Measurements from ENCODE around the gene SERPINA1. TPM values are rescaled to one million over a fixed set of nuclear protein-coding genes. Genes with fewer than 3 reads are reported as not detected.

SERPINA1 gene
- total and polyA plus RNA-seq, 7 donors: 1.9 to 134 (median 26.6) TPM

DNA sequence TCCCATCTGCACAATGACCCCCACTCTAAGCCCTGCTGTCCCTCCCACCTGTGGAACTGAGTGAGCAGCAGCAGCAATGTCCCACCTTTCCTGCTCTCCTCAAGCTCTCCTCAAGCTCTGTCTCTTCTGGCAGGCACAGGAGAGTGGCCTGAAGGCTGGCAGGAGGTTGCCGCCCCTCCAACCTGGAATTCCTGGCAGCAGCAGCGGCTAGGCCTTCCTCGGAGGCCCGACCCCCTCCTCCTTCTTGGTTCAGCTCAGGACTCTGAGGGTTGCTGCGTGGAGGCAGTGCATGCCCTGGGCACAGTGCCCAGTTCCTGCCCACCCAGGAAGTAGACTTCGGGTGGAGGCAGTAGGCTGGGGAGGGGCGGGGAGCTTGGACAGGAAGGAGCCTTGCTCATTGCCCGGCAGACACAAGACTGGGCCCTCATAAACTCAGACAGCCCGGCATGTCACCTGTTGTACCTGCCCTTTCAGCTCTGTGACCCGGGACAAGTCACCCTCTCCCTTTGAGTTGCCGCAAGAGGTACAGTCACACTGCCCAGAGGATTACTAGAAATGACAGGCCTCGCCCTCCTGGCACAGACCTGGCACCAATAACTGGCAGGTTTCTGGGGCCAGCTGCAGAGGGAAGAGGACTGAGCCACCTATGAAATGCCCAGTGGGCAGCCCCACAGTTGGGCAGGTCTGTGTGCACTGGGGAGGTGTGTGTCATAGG is 2.1 kb upstream of the SERPINA1 start:
- intact Hi-C loops (cut with DNase I): no loop called here
- Histone ChIP-seq H3K4me1 (no peaks in the 10 kb centered on the region), H3K9me3 (no peaks in the 10 kb centered on the region), H3K36me3 (no peaks in the 10 kb centered on the region), H3K27ac (no peak overlapping the region), H3K4me3 (peak overlapping the region in 1 of 4 donors; percentile 9), H3K27me3 (peaks cover 0 to 4% (median 0%) of the 10 kb centered on the region in 3 donors)
- TF ChIP-seq CTCF (IDR thresholded peaks at IDR 0.05) (no peak), POLR2AphosphoS5 (IDR thresholded peaks at IDR 0.05) (no peak), EP300 (IDR thresholded peaks at IDR 0.05) (no peak), POLR2A (IDR thresholded peaks at IDR 0.05) (no peak)
- DNase-seq: peak; percentile 72
- 11 to 44% methylated on average over 12 of the region's 12 CpGs for WGBS, 2 donors

- TF ChIP-seq POLR2A (IDR thresholded peaks at IDR 0.05): no peak
- no peak for TF ChIP-seq EP300 (IDR thresholded peaks at IDR 0.05)
- TF ChIP-seq CTCF (IDR thresholded peaks at IDR 0.05): no peak
- TF ChIP-seq POLR2AphosphoS5 (IDR thresholded peaks at IDR 0.05): no peak
- H3K27me3 ChIP-seq: peaks cover 0 to 4% (median 0%) of the 10 kb centered on the region in 3 donors
- no peak overlapping the region for H3K27ac ChIP-seq
- intact Hi-C loops (cut with DNase I): no loop called here
- peak overlapping the region in 1 of 4 donors; percentile 9 for H3K4me3 ChIP-seq
- no peaks in the 10 kb centered on the region for H3K4me1 ChIP-seq
- H3K36me3 ChIP-seq: no peaks in the 10 kb centered on the region
- 72 to 75% methylated on average over 10 of the region's 10 CpGs for WGBS, 2 donors
- DNase-seq: no peak
- H3K9me3 ChIP-seq: no peaks in the 10 kb centered on the region
Measured at GRCh38 chr14:94389731-94390371, 1.4 kb upstream of the SERPINA1 start.

DNA sequence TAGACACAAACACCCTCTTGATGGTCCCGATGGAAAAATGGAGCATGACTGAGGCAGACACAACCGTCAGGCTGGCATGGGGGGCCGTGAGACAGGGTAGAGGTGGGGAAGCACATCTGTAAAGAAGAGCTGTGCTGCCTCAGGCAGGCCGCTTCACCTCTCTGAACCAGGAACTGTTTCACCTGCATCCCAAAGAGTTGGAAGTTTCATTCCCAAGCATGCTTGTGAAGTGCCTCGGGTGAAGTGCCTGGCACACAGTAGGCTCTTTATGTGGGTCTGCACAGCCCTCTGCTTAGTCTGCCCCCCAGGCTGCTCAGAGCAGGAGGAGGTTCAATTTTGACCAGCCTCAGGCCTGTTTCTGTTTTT is 685 bp upstream of the SERPINA1 start:
- Histone ChIP-seq H3K4me3 (no peak overlapping the region), H3K36me3 (no peaks in the 10 kb centered on the region), H3K9me3 (no peaks in the 10 kb centered on the region), H3K27me3 (peaks cover 0 to 4% (median 0%) of the 10 kb centered on the region in 3 donors), H3K27ac (no peak overlapping the region), H3K4me1 (peaks cover 0 to 6% (median 0%) of the 10 kb centered on the region in 4 donors)
- 86 to 90% methylated on average over 5 of the region's 5 CpGs for WGBS, 2 donors
- no peak for TF ChIP-seq EP300 (IDR thresholded peaks at IDR 0.05)
- no peak for TF ChIP-seq POLR2A (IDR thresholded peaks at IDR 0.05)
- TF ChIP-seq CTCF (IDR thresholded peaks at IDR 0.05): no peak
- TF ChIP-seq POLR2AphosphoS5 (IDR thresholded peaks at IDR 0.05): no peak
- no peak for DNase-seq
- intact Hi-C loops (cut with DNase I): no loop called here

GRCh38 chr14:94388027-94388383 is 397 bp downstream of the SERPINA1 start:
- H3K9me3 ChIP-seq: no peaks in the 10 kb centered on the region
- H3K4me1 ChIP-seq: peaks cover 0 to 6% (median 0%) of the 10 kb centered on the region in 4 donors
- 80 to 81% methylated on average over 6 of the region's 6 CpGs for WGBS, 2 donors
- peaks cover 0 to 4% (median 0%) of the 10 kb centered on the region in 3 donors for H3K27me3 ChIP-seq
- no peak overlapping the region for H3K27ac ChIP-seq
- H3K4me3 ChIP-seq: no peak overlapping the region
- H3K36me3 ChIP-seq: no peaks in the 10 kb centered on the region
- intact Hi-C loops (cut with DNase I): no loop called here
- TF ChIP-seq CTCF (IDR thresholded peaks at IDR 0.05): no peak
- no peak for TF ChIP-seq EP300 (IDR thresholded peaks at IDR 0.05)
- no peak for TF ChIP-seq POLR2AphosphoS5 (IDR thresholded peaks at IDR 0.05)
- no peak for TF ChIP-seq POLR2A (IDR thresholded peaks at IDR 0.05)
- DNase-seq: no peak

All from sigmoid colon (tissue), 7 donors.